ENCODE measurements around the gene CD96. TPM values are rescaled to one million over a fixed set of nuclear protein-coding genes. Genes with fewer than 3 reads are reported as not detected.

The CD96 gene
- total RNA-seq, 4 donors from 2014 or later: under 0.01 to 3.3 (median 0.64) TPM

DNA sequence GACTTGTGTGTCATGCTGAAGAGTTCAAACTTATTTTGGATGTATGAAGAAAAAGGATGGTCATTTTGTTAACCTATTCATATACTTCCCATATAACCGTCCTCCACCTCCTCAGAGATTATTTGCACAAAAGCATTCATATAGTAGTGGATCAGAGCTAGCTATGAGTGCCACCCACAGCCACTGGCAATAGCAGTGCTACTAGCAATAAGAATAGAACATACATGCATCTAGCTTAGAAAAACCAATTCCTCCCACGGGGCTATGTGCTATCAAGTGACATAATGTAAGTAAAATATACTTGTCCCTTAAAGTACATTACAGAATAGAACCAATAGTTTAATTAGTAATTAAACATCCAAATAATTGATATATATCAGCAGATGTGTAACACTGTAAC, 63.5 kb downstream of the CD96 start:
- no peak overlapping the region for H3K27ac ChIP-seq
- no peaks in the 10 kb centered on the region for H3K27me3 ChIP-seq
- H3K9me3 ChIP-seq: no peaks in the 10 kb centered on the region
- 72 to 73% methylated on average over 2 of the region's 2 CpGs for WGBS, 2 donors
- H3K4me1 ChIP-seq: no peaks in the 10 kb centered on the region
- TF ChIP-seq POLR2A (IDR thresholded peaks at IDR 0.05): no peak
- TF ChIP-seq, protein P1, sequence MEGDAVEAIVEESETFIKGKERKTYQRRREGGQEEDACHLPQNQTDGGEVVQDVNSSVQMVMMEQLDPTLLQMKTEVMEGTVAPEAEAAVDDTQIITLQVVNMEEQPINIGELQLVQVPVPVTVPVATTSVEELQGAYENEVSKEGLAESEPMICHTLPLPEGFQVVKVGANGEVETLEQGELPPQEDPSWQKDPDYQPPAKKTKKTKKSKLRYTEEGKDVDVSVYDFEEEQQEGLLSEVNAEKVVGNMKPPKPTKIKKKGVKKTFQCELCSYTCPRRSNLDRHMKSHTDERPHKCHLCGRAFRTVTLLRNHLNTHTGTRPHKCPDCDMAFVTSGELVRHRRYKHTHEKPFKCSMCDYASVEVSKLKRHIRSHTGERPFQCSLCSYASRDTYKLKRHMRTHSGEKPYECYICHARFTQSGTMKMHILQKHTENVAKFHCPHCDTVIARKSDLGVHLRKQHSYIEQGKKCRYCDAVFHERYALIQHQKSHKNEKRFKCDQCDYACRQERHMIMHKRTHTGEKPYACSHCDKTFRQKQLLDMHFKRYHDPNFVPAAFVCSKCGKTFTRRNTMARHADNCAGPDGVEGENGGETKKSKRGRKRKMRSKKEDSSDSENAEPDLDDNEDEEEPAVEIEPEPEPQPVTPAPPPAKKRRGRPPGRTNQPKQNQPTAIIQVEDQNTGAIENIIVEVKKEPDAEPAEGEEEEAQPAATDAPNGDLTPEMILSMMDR (IDR thresholded peaks at IDR 0.05): no peak
- no peak for TF ChIP-seq EP300 (IDR thresholded peaks at IDR 0.05)
- H3K36me3 ChIP-seq: no peaks in the 10 kb centered on the region
- DNase-seq (ENCODE audit: low spot score in 2 of 2): no peak
- H3K4me3 ChIP-seq: no peak overlapping the region

DNA sequence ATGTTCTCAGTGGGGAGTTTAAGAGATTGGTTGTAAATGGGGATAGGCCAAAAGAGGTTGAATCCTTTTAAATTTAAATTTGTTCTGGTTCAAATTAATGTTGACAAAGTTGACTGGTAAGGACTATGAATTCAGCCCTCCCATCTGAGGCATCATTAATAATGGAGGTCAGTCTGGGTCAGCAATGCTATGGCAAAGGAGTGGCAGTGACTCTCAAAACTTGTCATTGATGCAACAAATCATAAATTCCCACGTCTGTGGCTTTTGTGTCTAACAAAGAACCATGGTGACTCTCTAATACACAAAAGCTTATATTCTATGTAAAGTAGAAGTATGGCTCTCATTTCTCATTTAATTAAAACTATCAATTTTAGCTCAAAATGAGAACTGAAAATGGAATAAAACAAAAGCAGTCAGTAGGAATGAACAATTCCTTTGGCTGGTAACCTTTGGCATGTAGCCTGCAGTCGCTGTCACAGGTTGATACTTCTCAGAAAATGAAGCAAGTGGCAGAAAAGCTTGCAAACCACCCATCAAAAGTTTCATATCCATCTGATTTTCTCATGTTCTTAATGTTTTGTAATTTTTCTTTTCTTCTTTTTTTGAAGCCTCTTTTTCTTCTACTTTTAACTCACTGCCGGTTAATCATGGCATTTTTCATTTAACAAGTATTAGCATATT, 65.4 kb downstream of the CD96 start:
- 65 to 74% methylated on average over 3 of the region's 3 CpGs for WGBS, 2 donors
- no peak for TF ChIP-seq EP300 (IDR thresholded peaks at IDR 0.05)
- TF ChIP-seq, protein P1 (IDR thresholded peaks at IDR 0.05): no peak
- TF ChIP-seq POLR2A (IDR thresholded peaks at IDR 0.05): no peak
- no peaks in the 10 kb centered on the region for H3K9me3 ChIP-seq
- H3K27ac ChIP-seq: no peak overlapping the region
- no peaks in the 10 kb centered on the region for H3K36me3 ChIP-seq
- no peaks in the 10 kb centered on the region for H3K4me1 ChIP-seq
- no peak for DNase-seq (ENCODE audit: low spot score in 2 of 2)
- H3K27me3 ChIP-seq: no peaks in the 10 kb centered on the region
- H3K4me3 ChIP-seq: no peak overlapping the region

DNA sequence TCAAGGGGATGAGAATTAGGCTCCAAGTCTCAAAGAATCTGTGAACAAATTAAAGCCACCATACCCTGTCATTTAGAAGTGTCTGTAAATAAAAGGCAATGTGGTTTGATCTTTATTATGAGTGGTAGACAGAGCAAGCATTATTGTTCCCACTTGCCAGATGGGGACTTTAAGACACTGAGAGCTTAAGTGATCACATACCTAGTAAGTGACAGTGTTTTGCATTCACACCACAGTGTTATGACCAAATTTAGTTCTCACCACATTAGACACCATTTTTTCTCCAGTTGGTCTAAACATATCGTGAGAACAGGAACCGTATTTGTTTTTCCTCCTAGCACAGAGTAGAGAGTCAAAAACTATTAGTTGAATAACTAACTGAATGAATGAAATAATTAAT, 66.4 kb downstream of the CD96 start:
- Histone ChIP-seq H3K9me3 (no peaks in the 10 kb centered on the region), H3K27me3 (no peaks in the 10 kb centered on the region), H3K4me1 (no peaks in the 10 kb centered on the region), H3K27ac (no peak overlapping the region), H3K36me3 (no peaks in the 10 kb centered on the region), H3K4me3 (no peak overlapping the region)
- no peak for DNase-seq (ENCODE audit: low spot score in 2 of 2)
- 76 to 79% methylated on average over 2 of the region's 2 CpGs for WGBS, 2 donors
- TF ChIP-seq EP300 (IDR thresholded peaks at IDR 0.05) (no peak), POLR2A (IDR thresholded peaks at IDR 0.05) (no peak)
- TF ChIP-seq, protein P1 (IDR thresholded peaks at IDR 0.05): no peak

DNA sequence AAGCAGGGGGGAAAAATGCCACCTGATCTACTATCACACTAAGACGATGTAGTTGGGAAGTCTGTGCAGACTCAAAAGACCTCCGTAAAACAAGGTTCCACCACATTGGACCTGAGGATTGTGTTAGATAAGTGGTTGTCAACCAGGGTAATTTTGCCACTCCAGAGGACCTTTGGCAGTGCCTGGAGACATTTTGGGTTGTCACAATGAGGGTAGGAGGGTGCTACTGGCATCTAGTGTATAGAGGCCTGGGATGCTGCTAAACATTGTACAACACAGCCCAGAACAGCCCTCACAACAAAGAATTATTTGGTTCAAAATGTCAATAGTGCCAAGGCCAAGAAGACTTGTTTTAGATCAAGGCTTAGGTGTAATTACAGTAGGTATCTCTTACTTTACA, 67.7 kb downstream of the CD96 start:
- Histone ChIP-seq H3K27ac (no peak overlapping the region), H3K36me3 (no peaks in the 10 kb centered on the region), H3K4me1 (no peaks in the 10 kb centered on the region), H3K4me3 (no peak overlapping the region), H3K9me3 (no peaks in the 10 kb centered on the region), H3K27me3 (no peaks in the 10 kb centered on the region)
- no peak for DNase-seq (ENCODE audit: low spot score in 2 of 2)
- TF ChIP-seq, protein P1 (IDR thresholded peaks at IDR 0.05): no peak
- TF ChIP-seq POLR2A (IDR thresholded peaks at IDR 0.05): no peak
- TF ChIP-seq EP300 (IDR thresholded peaks at IDR 0.05): no peak
- 66 to 77% methylated on average over 2 of the region's 2 CpGs for WGBS, 2 donors

DNA sequence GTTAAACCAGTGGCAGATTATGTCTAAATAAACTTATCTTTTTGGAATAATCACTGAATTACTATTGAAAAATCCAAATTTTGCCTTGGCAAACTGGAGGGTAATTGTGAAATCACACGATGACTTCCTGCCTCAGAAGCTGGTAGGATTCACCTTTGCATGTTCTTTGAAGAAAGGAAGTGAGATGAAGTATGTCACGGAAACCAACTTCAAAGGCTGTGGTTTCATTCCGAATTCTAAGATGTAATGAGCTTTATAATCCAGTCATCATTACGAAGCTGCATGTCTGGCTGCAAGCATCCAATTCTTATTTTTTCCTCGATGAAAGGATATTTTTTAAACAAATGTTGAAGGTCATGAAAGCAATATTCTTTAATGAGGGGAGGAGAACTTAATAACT, 68.2 kb downstream of the CD96 start:
- Histone ChIP-seq H3K9me3 (no peaks in the 10 kb centered on the region), H3K27me3 (no peaks in the 10 kb centered on the region), H3K36me3 (no peaks in the 10 kb centered on the region), H3K27ac (no peak overlapping the region), H3K4me1 (no peaks in the 10 kb centered on the region), H3K4me3 (no peak overlapping the region)
- 63 to 64% methylated on average over 5 of the region's 5 CpGs for WGBS, 2 donors
- no peak for DNase-seq (ENCODE audit: low spot score in 2 of 2)
- TF ChIP-seq, protein P1 (IDR thresholded peaks at IDR 0.05): no peak
- TF ChIP-seq POLR2A (IDR thresholded peaks at IDR 0.05) (no peak), EP300 (IDR thresholded peaks at IDR 0.05) (no peak)

Data from tibial nerve (tissue), 4 donors.